GM12874 (cell line): Measurements from ENCODE around the gene DIMT1.
A peak's percentile ranks its signal among the peaks of the same experiment; 100 is the strongest.

Source experiments
- CTCF ChIP-seq: IDR thresholded peaks from 2 replicates; pipeline ENCODE4 v1.5.1; 2011; ENCODE audit warnings: low read depth, mild to moderate bottlenecking, control low read depth, low read length, moderate library complexity; ENCODE audit not compliant: insufficient read depth

The DIMT1 gene

GRCh38 chr5:62362701-62363100 lies 41.0 kb downstream of the DIMT1 start:
- no peak for TF ChIP-seq CTCF

- TF ChIP-seq CTCF, result peak; percentile 14; the same call in 1 of the 2 replicates
These were observed 49.5 kb downstream of the DIMT1 start for GRCh38 chr5:62354028-62354874.

- no peak for TF ChIP-seq CTCF
These were observed 54.8 kb downstream of the DIMT1 start for GRCh38 chr5:62348723-62349481.

GRCh38 chr5:62347928-62348327 lies 55.8 kb downstream of the DIMT1 start:
- no peak for TF ChIP-seq CTCF

GRCh38 chr5:62346748-62347147 lies 57.0 kb downstream of the DIMT1 start:
- no peak for TF ChIP-seq CTCF

GRCh38 chr5:62343428-62343827 lies 60.3 kb downstream of the DIMT1 start:
- TF ChIP-seq CTCF, result no peak

- TF ChIP-seq CTCF, result no peak
These were observed 61.2 kb downstream of the DIMT1 start for GRCh38 chr5:62342476-62342837.
